Testis (tissue), 2 donors: ENCODE measurements around the gene LRRC27.

Experiments used
- CTCF ChIP-seq, 3 experiments: fragments of 450-650 bp in 2 of 3; fragments of 200-600 bp in 1 of 3; sonication (generic) in 1 of 3; IDR thresholded peaks; one replicate each; pipeline ENCODE4 v1.5.1; 2016 to 2019; ENCODE audit warnings: antibody characterized with exemption in 3 of 3, mild to moderate bottlenecking in 2 of 3, moderate library complexity in 1 of 3
- POLR2A ChIP-seq: fragments of 450-650 bp; IDR thresholded peaks from one replicate; pipeline ENCODE4 v1.6.1; 2017; ENCODE audit warnings: antibody characterized with exemption, mild to moderate bottlenecking, moderate library complexity

DNA sequence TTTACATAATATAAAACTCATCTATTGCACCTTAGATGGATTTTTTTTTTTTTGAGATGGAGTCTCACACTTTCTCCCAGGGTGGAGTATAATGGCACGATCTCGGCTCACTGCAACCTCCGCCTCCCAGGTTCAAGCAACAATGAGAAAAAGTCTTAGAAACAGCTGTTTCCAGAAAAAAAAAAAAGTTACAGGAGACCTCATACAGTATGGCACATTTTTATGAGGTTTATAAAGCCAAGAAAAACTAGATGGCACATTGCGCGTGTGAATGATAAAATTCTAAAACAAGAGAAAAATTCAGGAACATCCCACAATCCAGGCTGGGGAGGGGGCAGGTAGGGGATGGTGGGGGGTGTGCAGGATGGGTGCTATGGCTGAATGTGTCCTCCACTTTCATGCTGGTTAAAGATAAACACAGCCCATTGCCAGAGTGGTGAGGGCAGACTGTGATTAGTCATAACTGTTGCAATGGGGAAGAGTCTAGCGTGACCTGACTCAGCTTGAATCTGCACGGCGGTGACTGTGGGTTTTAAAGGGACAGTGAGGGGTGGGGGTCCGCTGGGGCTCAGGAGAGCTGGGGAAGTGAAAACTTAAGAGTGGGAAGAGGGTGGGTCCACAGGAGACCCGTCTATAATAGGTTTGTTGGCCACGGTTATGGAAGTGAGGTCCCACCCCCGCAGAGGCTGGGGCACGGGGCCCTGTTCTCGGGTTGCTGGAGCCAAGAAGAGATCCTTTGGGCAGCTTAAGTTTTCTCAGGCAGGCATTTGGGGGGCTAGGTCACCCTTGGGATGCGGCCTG, 11.9 kb upstream of the LRRC27 start:
- no peak for TF ChIP-seq CTCF (IDR thresholded peaks at IDR 0.05)
- TF ChIP-seq POLR2A, result no peak
